Head of caudate nucleus (tissue), 42 donors: ENCODE data around the gene TNK1.

Source experiments
- DNase-seq, 42 donors: peaks; one replicate each; pipeline versions ENCODE4 v3.0.0 to v3.0.0-alpha.2; 2020 to 2021; ENCODE audit warnings: mixed read lengths in 7 of 42
- intact Hi-C: fragments of 100-400 bp; cut with DNase I; formaldehyde crosslinking; loops from one replicate; pipeline ENCODE4 v1.15.0; 2022

The TNK1 gene

GRCh38 chr17:7383371-7383741, 2.5 kb downstream of the TNK1 start:
- DNase-seq: no peak
- intact Hi-C loops: no loop called here

DNA sequence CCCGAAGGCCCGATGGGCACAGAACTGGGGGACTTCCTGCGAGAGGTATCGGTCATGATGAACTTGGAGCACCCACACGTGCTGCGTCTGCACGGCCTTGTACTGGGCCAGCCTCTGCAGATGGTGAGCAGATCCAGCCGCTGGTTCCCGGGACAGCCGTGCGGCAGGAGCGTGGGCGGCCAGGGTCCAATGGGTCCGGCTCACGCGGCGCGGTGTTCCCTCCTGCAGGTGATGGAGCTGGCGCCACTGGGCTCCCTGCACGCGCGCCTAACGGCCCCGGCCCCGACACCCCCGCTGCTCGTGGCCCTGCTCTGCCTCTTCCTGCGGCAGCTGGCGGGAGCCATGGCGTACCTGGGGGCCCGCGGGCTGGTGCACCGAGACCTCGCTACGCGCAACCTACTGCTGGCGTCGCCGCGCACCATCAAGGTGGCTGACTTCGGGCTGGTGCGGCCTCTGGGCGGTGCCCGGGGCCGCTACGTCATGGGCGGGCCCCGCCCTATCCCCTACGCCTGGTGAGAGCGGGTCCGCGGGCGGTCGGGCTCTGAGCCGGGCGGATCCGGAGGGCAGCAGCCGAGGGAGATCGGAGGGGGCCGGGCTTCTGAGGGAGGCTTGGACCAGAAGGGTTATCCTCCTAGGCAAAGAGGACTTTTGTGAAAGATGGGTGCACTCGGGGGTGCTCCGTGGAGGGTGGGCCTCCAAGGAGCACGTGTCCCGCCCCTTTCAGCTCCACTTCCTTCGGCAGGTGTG, 3.0 kb downstream of the TNK1 start:
- DNase-seq: peak in 41 of 42 donors; percentile 48 to 87 (median 72)
- intact Hi-C loops: no loop called here

DNA sequence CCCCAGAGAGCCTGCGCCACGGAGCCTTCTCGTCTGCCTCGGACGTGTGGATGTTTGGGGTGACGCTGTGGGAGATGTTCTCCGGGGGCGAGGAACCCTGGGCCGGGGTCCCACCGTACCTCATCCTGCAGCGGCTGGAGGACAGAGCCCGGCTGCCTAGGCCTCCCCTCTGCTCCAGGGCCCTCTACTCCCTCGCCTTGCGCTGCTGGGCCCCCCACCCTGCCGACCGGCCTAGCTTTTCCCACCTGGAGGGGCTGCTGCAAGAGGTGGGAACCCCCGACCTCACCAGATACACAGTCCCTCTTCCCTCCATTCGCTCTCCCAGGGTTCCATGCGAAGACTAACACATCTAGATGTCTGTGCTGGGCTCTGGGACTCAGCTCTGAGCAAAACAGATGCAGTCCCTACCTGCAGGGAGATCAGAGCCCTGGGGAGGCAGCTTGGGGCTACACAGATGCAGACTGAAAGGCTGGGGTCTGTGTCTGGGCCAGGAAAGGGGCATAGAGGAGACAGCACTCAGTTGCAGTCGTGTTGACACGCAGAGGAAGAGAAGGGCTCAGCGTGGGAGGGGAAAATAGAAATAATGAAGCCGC, 3.7 kb downstream of the TNK1 start:
- intact Hi-C loops: no loop called here
- peak in 16 of 42 donors; percentile 8 to 84 (median 39) for DNase-seq

- DNase-seq: no peak
- intact Hi-C loops: no loop called here
These were observed 8.0 kb downstream of the TNK1 start for GRCh38 chr17:7388856-7389255.

GRCh38 chr17:7389924-7390910, 9.3 kb downstream of the TNK1 start:
- no peak for DNase-seq
- intact Hi-C loops: loop anchor here (5.0 kb wide), 1 partner anchor 38 kb away; the partner anchor contains the start of gene KCTD11

- intact Hi-C loops: loop anchor here (5.0 kb wide), 1 partner anchor 39 kb away; the partner anchor contains the start of gene KCTD11
- DNase-seq: no peak
These were observed 10.4 kb downstream of the TNK1 start for GRCh38 chr17:7391307-7391706.

DNA sequence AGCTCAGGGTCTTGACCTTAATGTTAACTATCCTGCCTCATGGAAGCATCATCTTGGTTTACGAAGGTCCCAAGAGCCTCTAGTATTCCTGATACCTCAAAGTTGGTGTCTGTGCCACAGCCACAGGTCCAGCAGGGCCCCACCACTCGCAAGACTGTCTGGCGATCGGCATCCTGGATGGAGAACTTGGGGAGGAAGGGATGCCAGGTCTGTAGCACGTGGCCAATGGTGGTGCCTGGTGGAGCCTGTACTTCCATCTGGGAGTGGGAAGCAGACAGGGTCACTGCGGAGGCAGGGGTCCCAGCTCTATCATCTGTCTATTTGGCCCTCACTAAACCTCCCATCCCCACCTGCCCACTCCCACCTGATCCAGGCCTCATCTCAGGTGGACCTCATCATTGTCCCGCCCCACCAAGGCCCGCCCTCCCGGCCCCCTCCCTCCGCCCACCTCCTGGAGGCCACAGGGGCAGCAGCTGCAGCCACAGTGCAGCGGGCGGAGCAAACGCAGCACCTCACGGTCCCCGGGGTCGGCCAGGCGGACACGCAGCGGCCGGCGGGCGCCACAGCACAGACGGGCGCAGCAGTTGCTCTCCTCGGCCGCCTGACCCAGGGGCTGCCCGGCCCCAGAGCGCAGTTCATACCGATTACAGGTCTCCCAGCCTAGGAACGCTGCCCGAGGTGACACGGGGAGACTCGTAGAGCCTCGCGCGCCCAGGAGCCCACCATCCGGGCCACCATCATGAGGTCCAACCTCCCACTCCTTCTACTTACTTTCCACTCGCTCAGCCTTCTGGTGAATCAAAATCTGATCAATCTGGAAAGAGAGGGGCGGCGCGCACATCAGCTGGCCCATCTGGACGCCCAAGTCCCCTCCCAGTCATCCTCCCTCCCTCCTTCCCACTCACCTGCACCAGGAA, 12.1 kb downstream of the TNK1 start:
- no peak for DNase-seq
- intact Hi-C loops: loop anchor here (5.0 kb wide), 1 partner anchor 41 kb away; the partner anchor contains the start of gene KCTD11

DNA sequence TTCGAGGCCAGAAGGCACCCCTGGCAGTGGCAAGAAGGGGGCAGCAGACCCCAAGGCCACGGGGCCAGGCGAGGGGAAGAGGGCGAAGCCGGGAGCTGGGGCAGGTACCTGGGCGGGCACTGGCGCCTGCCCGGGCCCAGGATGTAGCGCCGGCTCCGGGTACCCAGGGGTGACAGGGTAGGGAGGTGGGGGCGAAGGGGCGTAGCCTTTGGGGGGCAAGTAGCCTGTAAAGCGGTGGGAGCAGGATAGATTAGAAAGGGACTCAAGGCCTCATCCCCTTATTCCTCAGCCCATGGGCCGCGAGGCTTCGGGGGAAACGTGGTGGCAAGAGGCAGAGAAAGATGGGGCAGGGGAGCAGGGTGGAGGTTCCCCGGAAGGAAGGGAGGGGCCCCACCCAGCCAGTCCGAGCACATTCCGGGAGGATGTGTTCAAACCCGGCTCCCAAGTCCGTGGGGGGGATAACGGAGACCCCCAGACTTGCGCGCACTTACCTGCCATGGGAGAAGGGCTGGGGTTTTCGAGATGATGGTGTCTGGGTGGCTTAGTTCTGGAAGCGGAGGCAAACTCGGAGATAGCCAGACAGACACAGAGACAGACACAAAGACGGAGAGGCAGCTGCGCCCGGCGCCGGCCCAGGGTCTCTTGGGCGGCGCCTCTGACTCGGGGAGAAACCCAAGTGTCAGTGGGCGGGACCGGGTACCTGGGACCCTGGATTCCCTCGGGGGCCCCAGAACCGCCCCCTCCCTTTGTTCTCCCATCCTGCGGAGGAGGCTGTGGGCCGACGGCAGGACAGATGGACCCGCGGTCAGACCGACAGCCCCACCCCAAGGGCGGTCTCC, 12.9 kb downstream of the TNK1 start:
- no peak for DNase-seq
- intact Hi-C loops: loop anchor here (5.0 kb wide), 1 partner anchor 42 kb away; the partner anchor contains the start of gene KCTD11

- DNase-seq: peak; percentile 51 to 91 (median 84)
- intact Hi-C loops: loop anchor here (5.0 kb wide), 1 partner anchor 42 kb away; the partner anchor contains the start of gene KCTD11
These were observed 13.7 kb downstream of the TNK1 start, which contains the start of gene PLSCR3 for GRCh38 chr17:7394452-7395191. PLSCR3 (minus strand) TSS chr17:7394525; CDS start chr17:7394110, 415 bp downstream.

DNA sequence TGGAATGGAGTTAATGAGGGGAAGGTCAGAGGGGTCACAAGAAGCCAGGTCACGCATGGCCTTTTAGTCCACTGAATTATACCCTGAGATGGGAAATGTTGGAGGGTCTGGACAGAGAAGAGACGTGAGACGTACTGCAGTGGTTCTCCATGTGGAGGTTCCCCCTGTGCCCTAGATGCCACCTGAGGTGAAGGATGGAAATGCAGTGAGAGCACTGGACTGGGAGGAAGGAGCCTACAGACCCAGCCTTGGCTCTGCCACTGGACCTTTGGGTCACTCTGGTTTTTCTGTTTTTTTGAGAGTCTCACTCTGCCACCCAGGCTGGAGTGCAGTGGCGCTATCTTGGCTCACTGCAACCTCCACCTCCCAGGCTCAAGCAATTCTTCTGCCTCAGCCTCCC, 15.3 kb downstream of the TNK1 start:
- intact Hi-C loops: no loop called here

DNA sequence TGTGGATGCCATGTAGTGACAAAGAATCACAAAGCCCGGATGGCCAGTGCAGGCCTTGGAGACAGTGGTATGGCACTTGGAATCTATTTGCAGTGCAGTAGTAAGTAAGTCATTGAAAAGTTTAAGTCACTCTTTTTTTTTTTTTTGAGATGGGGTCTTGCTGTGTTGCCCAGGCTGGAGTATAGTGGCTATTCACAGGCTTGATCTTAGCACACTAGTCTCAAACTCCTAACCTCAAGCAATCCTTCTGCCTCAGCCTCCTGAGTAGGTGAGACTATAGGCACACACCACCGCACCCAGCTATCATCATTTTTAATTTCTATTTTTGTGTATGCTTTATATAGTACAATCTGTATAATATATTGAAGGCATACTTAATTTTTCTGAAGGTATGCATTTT, 17.7 kb downstream of the TNK1 start:
- intact Hi-C loops: no loop called here

More for the DNA sequence above, 15.3 kb downstream of the TNK1 start:
- no peak for DNase-seq

GRCh38 chr17:7403043-7403726, 22.3 kb downstream of the TNK1 start:
- intact Hi-C loops: no loop called here
- peak in 3 of 42 donors; percentile 11 to 38 (median 31) for DNase-seq

More for the DNA sequence above, 17.7 kb downstream of the TNK1 start:
- DNase-seq: no peak

DNA sequence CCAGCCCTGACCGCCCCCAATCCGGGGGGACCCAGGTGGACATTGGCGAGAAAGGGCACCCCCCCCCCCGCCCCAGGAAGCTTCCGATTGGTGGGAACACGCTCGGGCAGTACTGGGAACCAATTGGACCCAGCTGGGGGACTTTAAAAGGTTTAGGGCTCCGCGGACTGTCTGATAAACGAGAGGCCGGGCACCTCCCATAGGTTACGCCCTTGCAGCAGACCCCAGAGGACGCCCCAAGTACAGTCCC, 22.8 kb downstream of the TNK1 start:
- no peak for DNase-seq
- intact Hi-C loops: no loop called here

DNA sequence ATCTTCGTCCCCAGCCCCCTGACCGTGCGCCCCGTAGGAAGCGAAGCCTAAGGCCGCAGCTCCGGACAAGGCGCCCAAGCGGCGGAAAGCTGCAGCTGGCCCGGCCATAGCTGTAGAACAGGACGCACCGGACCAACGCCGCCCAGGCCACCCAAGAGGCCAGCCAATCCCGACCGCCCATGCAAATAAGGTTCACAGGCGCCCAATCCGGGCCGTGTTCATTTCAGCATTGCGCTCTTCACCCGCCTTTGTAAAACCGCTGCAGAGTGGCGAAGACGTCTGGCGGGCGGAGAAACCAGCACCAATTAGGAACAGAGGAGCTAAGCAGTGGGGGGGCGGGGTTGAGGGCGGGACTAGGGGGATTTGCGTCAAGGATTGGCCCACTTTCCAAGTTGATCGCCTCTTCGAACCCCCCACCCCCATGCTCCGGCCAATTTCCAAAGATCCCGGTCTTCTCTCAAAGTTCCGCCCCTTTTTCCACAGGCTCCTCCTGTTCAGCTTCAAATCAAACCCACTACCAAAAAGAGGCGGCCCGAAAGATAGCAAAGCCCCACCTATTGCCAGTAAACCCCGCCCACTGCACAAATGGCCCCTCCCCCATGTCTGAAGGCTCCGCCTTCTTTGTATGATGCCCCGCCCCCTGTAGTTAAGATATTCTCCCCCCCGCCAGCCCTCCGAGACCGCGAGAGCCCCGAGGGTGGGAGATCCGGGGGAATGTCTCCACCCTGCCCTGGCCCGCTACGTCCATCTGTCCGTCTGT, 23.3 kb downstream of the TNK1 start, which contains the start of gene TMEM256:
Gene TMEM256, minus strand, starts transcription at position 121 of the 760 bp plus-strand sequence. Its CDS starts 13 bp downstream, at position 108.
- DNase-seq: peak; percentile 97 to 100 (median 99)
- intact Hi-C loops: no loop called here

DNA sequence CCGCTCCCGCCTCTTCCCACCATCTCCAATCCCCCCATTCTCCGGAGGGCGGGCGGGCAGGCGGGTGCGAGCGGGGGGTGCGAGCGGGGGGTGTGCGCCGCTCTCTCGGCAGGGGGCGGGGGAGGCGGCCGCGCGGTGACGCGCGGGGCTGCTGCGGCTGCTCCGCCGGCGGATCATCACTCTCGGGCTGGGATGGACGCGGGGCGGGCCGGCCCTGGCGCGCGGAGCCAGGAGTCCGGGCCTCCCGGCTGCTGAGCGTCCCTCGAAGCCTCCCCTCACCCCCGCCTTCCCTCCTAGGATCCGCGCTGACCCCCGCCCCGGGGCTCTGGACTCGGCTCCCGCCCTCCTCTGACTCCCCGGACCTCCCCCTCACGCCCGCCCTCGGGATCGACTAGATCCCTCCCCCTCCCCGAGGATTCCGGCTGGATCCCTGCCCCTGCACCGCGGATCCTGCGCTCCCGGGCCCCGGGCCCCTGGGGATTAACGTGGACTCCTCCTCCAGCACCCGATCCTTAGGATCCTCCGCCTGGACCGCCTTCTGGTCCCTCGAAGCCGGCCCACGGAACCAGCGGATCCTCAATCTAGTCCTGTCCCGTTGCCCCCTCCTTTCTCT, 24.0 kb downstream of the TNK1 start:
- peak in 13 of 42 donors; percentile 44 to 90 (median 84) for DNase-seq
- intact Hi-C loops: no loop called here
